HG03575 (cell line): ENCODE data around the gene ARHGAP28.
"Not testable (repeated sequence)": the region's sequence is repeated elsewhere in the genome, so short reads cannot be mapped to it uniquely, and the experiment has no call there.

Experiments
- ATAC-seq: cut with Tn5 transposase; IDR thresholded peaks from one replicate; pipeline ENCODE4 v1.9.1; 2021; ENCODE audit not compliant: unreplicated experiment, insufficient number of reproducible peaks, low FRiP score; ENCODE audit errors: extremely low read depth

Gene ARHGAP28

GRCh38 chr18:6797171-6797570, 67.7 kb downstream of the ARHGAP28 start:
- ATAC-seq, result no peak

DNA sequence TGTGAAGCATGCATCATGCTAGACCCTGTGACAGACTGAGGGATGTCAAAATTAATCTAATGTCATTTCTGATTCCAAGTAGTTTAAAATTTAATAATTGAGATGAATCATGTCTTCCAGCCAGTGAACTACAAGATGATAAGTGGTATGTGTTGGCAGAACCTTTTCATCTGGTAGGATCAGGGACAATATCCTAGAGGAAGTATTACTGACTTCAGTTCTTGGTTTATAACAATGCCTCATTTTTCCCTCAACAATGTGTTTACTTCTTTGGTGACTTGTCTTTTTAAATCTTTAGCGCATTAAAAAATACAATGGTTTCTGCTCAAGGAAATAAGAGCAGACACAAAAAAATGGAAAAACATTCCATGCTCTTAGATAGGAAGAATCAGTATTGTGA, 69.4 kb downstream of the ARHGAP28 start:
- no peak for ATAC-seq

DNA sequence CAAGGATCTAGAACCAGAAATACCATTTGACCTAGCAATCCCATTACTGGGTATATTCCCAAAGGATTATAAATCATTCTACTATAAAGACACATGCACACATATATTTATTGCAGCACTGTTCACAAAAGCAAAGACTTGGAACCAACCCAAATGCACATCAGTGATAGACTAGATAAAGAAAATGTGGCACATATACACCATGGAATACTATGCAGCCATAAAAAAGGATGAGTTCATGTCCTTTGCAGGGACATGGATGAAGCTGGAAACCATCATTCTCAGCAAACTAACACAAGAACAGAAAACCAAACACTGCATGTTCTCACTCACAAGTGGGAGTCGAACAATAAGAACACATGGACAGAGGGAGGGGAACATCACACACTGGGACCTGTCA, 70.8 kb downstream of the ARHGAP28 start:
- not testable (repeated sequence) for ATAC-seq

DNA sequence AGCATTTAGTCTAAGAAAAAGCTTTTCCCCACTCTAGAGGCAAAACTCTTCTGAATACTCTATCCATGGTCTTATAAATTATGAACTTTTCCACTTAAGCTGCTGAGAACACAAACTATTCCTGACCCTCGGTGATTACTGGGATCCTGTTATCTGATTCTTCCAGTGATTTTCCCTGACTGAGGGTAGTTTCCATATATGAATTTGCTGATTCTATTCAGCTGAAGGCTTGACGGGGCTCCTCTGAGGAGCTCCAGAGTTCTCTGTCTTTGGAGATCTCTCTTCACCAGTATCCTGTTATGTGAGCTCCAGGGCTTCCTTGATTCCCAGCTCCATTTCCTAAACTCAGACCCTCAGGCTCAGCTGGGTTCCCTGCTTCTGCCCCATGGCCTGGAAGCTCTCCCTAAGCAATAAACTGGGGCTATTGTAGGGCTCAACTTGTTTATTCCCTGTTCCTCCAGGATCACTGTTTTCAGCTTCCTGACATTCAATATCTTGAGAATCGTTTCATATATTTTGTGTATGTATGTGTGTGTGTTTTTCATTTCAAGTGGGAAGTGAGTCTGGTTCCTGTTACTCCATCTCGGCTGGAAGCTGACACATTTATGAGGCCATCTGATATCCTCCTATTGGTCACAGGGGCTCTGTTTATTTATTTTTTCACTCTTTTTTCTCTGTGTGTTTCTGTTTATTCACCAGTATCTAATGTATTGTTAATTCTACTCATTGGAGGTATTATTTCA, 78.2 kb downstream of the ARHGAP28 start:
- no peak for ATAC-seq

DNA sequence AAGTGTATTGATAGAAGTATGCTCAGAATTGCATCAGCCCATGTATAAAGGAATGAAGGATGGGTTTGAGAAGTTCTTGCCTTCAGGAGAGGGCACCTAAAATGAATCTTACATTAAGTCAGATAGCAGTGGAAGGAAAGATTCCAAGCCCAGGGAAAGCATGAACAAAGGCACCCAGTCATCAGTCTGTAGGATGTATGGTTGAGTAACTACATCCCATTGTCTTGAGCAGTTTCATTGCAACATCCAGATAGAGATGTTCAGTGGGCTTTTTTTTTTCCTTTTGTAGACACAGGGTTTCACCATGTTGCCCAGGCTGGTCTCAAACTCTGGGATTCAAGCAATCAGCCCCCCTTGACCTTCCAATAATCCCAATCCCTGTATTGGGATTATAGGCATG, 80.7 kb downstream of the ARHGAP28 start:
- no peak for ATAC-seq

GRCh38 chr18:6811816-6812215, 82.3 kb downstream of the ARHGAP28 start:
- no peak for ATAC-seq

DNA sequence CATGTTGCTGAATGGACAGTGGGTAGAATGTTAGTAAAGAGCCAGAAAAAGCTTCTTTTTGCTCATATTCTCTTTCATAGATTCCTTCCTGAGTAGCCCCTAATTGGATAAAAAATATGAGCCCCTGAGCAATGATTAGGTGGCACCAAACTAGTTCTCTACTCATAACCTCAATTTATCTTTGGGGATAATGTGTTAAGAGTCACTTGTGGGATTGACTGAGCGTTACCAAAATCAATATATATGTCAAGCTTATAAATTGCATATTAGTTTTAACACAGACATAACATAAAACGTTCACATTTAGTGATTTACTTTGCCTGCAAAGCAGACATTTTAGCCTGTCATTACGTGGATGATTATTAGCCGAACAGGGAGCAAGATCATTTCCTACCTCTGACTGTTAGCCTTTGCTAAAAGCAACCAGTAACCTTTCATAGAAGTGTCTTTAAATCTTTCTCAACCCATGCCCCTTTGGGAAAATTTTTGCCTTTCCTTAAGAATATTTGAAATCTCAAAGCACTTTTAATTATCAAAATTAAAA, 85.4 kb downstream of the ARHGAP28 start:
- ATAC-seq, result no peak

DNA sequence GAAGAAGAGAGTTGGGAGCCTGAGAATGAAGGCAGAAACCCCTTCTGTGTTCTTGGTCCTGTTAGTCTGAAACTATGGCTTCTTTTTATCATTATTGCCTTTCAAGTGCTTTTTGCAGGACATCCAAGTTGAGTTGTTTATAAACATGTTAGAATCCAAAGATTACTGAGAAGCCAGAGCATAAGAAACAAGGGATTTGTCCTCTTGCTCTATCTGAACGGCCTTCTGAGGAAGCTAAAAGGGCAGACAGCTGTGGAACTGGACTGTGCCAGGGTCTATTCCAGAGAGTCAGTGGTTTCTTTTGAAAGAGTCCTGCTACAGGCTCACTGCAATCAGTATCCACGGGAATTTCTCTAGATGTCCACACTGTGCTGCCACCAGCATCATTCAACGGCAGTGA, 86.6 kb downstream of the ARHGAP28 start:
- no peak for ATAC-seq

- no peak for ATAC-seq
These were observed 89.8 kb downstream of the ARHGAP28 start for GRCh38 chr18:6819332-6819731.

GRCh38 chr18:6820314-6820713, 90.8 kb downstream of the ARHGAP28 start:
- no peak for ATAC-seq

DNA sequence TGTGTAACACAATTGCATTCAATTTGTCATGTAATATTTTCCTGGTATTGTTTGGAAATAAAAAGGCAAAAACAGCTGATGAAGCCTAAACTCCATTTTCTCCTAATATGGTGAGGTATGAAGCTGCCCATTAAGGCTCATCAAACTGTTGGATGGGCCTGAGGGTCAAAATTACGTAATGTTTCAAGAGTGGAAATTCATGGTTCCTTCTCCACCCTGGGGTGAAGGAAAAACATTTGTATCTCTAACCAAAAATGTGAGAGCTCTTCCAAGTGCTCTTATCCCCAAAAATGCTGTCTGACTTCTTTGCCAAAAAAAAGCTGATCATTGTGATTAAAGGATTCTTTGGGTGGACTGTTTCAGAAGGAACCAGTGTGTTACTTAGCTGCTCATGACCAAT, 91.8 kb downstream of the ARHGAP28 start:
- no peak for ATAC-seq

GRCh38 chr18:6827161-6827560, 97.6 kb downstream of the ARHGAP28 start:
- ATAC-seq, result not testable (repeated sequence)

DNA sequence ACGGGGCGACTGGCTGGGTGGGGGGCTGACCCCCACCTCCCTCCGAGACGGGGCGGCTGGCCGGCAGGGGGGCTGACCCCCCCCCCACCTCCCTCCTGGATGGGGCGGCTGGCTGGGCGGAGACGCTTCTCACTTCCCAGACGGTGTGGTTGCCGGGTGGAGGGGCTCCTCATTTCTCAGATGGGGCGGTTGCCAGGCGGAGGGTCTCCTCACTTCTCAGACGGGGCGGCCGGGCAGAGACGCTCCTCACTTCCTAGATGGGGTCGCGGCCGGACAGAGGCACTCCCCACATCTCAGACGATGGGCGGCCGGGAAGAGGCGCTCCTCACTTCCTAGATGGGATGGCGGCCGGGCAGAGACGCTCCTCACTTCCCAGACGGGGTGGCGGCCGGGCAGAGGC, 98.0 kb downstream of the ARHGAP28 start:
- ATAC-seq, result not testable (repeated sequence)

- ATAC-seq, result no peak
These were observed 101.4 kb downstream of the ARHGAP28 start for GRCh38 chr18:6830916-6831315.

DNA sequence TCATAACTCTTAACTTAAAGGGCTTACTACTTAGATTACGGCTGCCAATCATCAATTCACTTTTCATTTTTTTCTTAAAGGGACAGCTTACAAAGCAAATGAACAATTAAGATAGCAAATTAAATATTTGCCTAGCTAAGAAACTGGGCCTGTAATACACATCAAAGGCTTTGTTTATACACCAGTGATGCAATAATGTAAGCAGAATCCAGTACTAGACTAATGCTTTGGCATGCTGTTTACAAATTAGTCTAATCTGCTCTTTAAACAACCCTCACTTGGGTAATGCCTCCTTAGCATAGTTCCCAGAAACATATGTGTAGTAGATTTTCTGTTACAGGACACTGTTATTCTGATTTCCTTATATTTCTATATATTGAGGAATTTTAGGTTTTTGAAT, 105.8 kb downstream of the ARHGAP28 start:
- ATAC-seq, result no peak

GRCh38 chr18:6836331-6836730, 106.8 kb downstream of the ARHGAP28 start:
- ATAC-seq, result no peak

DNA sequence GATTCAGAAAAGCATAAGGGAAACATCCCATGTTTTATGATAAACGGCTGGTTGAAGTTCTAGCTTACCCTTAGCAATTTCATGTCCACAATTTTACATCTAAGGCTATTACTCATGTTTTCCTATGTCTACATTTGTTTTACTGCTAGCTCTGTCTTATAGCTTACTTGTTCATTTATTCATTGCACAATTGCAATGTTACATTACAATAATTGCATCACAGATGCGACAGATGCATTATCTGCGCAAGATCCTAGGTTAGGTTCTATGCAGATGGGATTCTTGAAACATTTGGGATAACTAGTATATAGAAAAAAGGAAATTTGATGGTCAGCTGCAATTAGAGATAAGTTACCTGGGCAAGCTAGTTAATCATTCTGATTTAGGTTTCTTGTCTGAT, 108.4 kb downstream of the ARHGAP28 start:
- ATAC-seq, result no peak

DNA sequence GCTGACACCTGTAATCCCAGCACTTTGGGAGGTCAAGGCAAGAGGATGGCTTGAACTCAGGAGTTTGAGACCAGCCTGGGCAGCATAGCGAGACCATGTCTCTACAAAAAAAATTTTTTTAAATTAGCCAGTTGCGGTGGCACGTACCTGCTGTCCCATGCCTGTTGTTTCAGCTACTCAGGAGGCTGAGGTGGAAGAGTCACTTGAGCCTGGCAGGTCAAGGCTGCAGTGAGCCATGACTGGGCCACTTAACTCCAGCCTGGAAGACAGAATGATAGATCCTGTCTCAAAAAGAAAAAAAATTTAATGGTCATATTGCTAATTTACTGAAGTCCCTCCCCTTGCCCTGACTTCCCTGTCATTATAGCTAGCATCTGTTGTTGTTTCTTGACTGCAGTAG, 112.6 kb downstream of the ARHGAP28 start:
- no peak for ATAC-seq

GRCh38 chr18:6843308-6843707, 113.8 kb downstream of the ARHGAP28 start:
- no peak for ATAC-seq

GRCh38 chr18:6845521-6845920, 116.0 kb downstream of the ARHGAP28 start:
- not testable (repeated sequence) for ATAC-seq

DNA sequence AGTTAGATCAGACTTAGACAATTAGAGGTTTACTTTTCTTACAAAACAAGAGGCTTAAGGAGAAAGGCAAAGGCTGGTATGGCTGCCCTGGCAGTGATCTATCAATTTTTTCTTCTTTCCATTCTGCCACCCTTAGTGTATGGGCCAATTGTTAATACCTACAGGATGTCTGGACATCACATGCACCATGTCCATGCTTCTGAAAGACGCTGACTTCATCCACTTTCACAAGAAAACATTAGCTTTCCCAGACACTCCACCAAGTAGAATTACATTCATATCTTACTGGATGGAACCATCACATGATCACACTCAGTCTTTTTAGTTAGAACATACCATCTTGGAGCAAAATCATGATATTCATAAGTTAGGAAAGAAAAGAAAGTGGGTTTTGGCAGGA, 120.9 kb downstream of the ARHGAP28 start:
- ATAC-seq, result no peak
